ENCODE results near the gene CACNA1H. TPM values are rescaled to one million over a fixed set of nuclear protein-coding genes. Genes with fewer than 3 reads are reported as not detected.

Gene CACNA1H
- total and polyA plus RNA-seq, 2 of the 4 experiments (the other 2 are of a cell fraction), result 1.6 to 5.8 TPM

- no peak for TF ChIP-seq USF2 (IDR thresholded peaks at IDR 0.05; ENCODE audit: low read depth, low read length)
- no peak for TF ChIP-seq CEBPB (IDR thresholded peaks at IDR 0.05; ENCODE audit: low read depth, low read length)
Measured at GRCh38 chr16:1170076-1170418, 17.1 kb downstream of the CACNA1H start (continued).

GRCh38 chr16:1171001-1171400 lies 18.1 kb downstream of the CACNA1H start:
- POLR2A ChIA-PET (ENCODE audit: unreplicated experiment), result no interaction called here
- H2AK5ac ChIP-seq (ENCODE audit: low read depth, low read length), result no peak overlapping the region
- no peak overlapping the region for H2BK15ac ChIP-seq (ENCODE audit: low read depth, low read length)

More at GRCh38 chr16:1171001-1171400, 18.1 kb downstream of the CACNA1H start:
- intact Hi-C loops (cut with micrococcal nuclease) (no loop called here), in situ Hi-C loops (cut with MboI; ENCODE audit: low sequenced_read_pairs) (no loop called here), dilution Hi-C loops (cut with HindIII; ENCODE audit: low sequenced_read_pairs, unreplicated experiment) (no loop called here)
- Histone ChIP-seq H3K9ac (ENCODE audit: low read depth, low read length) (no peak overlapping the region), H3K4me3 (ENCODE audit: insufficient read depth, low read depth, low read length) (no peak overlapping the region), H4K8ac (ENCODE audit: low read depth in 2 of 2, low read length in 2 of 2) (no peak overlapping the region), H3K79me1 (ENCODE audit: low read depth in 1 of 2, low read length in 2 of 2) (no peaks in the 10 kb centered on the region), H2BK20ac (ENCODE audit: low read depth, low read length) (no peak overlapping the region), H3K4me2 (ENCODE audit: low read depth, low read length) (no peak overlapping the region), H3K9me1 (ENCODE audit: insufficient read depth, low read length) (0 out of 2 replicates have a peak, but pooled peaks cover 3% of the 10 kb centered on the region), H2AK9ac (replicated peaks; ENCODE audit: low read depth, low read length, poor library complexity) (no peak overlapping the region), H3K4me1 (ENCODE audit: control insufficient read depth, insufficient read depth, low read length) (peaks cover 18% of the 10 kb centered on the region), H4K20me1 (ENCODE audit: insufficient read depth, low read length) (no peaks in the 10 kb centered on the region; the same call in 1 of the 2 replicates), H4K91ac (ENCODE audit: insufficient read depth, low read depth, low read length) (no peak overlapping the region), H3K23ac (ENCODE audit: low read depth, low read length) (no peak overlapping the region), H3K9me3 (ENCODE audit: control insufficient read depth, insufficient read depth, low read length) (no peaks in the 10 kb centered on the region), H3K56ac (ENCODE audit: extremely low read depth, insufficient read depth, low read length) (no peak overlapping the region), H3K18ac (ENCODE audit: low read depth, low read length) (no peak overlapping the region), H3K27ac (ENCODE audit: insufficient read depth, low read length) (no peak overlapping the region), H4K5ac (ENCODE audit: low read depth, low read length) (no peak overlapping the region), H2BK120ac (ENCODE audit: low read depth, low read length) (no peak overlapping the region), H2BK5ac (ENCODE audit: low read depth, low read length, poor library complexity, severe bottlenecking) (no peak overlapping the region), H3K4ac (ENCODE audit: low read depth, low read length) (no peak overlapping the region), H3K36me3 (ENCODE audit: control insufficient read depth, insufficient read depth, low read length) (no peaks in the 10 kb centered on the region), H2AFZ (replicated peaks; ENCODE audit: low read length, poor library complexity) (no peak overlapping the region), H3K14ac (replicated peaks; ENCODE audit: low read depth, low read length) (no peak overlapping the region), H3K27me3 (ENCODE audit: control insufficient read depth, insufficient read depth, low read length) (no peaks in the 10 kb centered on the region; the same call in 1 of the 2 replicates)
- no peak for ATAC-seq (ENCODE audit: low read depth)
- TF ChIP-seq RCOR1 (IDR thresholded peaks at IDR 0.05; ENCODE audit: insufficient replicate concordance, low read length), result no peak
- TF ChIP-seq USF2 (IDR thresholded peaks at IDR 0.05; ENCODE audit: low read depth, low read length), result no peak
- TF ChIP-seq FOS (IDR thresholded peaks at IDR 0.05; ENCODE audit: low read depth, low read length), result no peak
- no peak for TF ChIP-seq NFE2L2 (IDR thresholded peaks at IDR 0.05; ENCODE audit: low read depth, low read length)
- TF ChIP-seq MAFK (IDR thresholded peaks at IDR 0.05; ENCODE audit: low read depth, low read length), result no peak
- TF ChIP-seq ELK1 (IDR thresholded peaks at IDR 0.05; ENCODE audit: borderline replicate concordance, low read depth, low read length), result no peak
- TF ChIP-seq SMC3 (IDR thresholded peaks at IDR 0.05; ENCODE audit: low read depth, low read length), result no peak
- DNase-seq, result no peak
- WGBS, 2 experiments (ENCODE audit: extremely low coverage in 2 of 2, insufficient read length in 1 of 2), result 53% methylated on average over 3 of the region's 12 CpGs; no CpG with 5 or more reads in 1 of the 2 experiments
- CTCF ChIA-PET, result no interaction called here
- BruUV-seq (replicated peaks), result no TSS peak
